CD4-positive, CD25-positive, alpha-beta regulatory T cell (primary cell): ENCODE measurements around the gene DNAJB12. TPM values are rescaled to one million over a fixed set of nuclear protein-coding genes. Genes with fewer than 3 reads are reported as not detected.

ENCODE experiments used
- ATAC-seq, 2 donors: fragments of 150-1000 bp; cut with Tn5 transposase; one replicate each; pipeline ENCODE4 v1.10.0; 2021; ENCODE audit warnings: low read depth in 2 of 2, moderate number of reproducible peaks in 2 of 2, moderate library complexity in 1 of 2
- DNase-seq, 3 donors: peaks; one replicate each; pipeline versions ENCODE4 v3.0.0 to v3.0.0-alpha.2; 2012 to 2022; ENCODE audit warnings: mixed read lengths in 1 of 3
- H3K27ac ChIP-seq: one replicate; pipeline ENCODE4 v1.7.0; 2013; ENCODE audit warnings: mild to moderate bottlenecking, low read length; ENCODE audit not compliant: insufficient read depth, poor library complexity, severe bottlenecking
- H3K27me3 ChIP-seq: one replicate; pipeline ENCODE4 v1.7.0; 2013; ENCODE audit warnings: low read length; ENCODE audit not compliant: control insufficient read depth, insufficient read depth
- H3K36me3 ChIP-seq: one replicate; pipeline ENCODE4 v1.7.0; 2013; ENCODE audit warnings: mild to moderate bottlenecking, low read length, moderate library complexity; ENCODE audit not compliant: control insufficient read depth, insufficient read depth
- H3K4me1 ChIP-seq: 2 replicates; pipeline ENCODE4 v1.7.0; 2013; ENCODE audit warnings: mild to moderate bottlenecking, low read length; ENCODE audit not compliant: insufficient read depth, control insufficient read depth, poor library complexity, severe bottlenecking
- H3K4me3 ChIP-seq: one replicate; pipeline ENCODE4 v1.7.0; 2013; ENCODE audit warnings: low read depth, mild to moderate bottlenecking, low read length, moderate library complexity
- H3K9me3 ChIP-seq, 2 experiments: 1 replicate in 1 of 2; 2 replicates in 1 of 2; pipeline ENCODE4 v1.7.0; 2013; ENCODE audit warnings: low read length in 2 of 2, mild to moderate bottlenecking in 1 of 2, moderate library complexity in 1 of 2; ENCODE audit not compliant: control insufficient read depth in 2 of 2
- H3K27ac Mint-ChIP-seq, 3 donors: one replicate each; pipeline ENCODE4 v1.8.0; 2020 to 2022; ENCODE audit warnings: mild to moderate bottlenecking in 3 of 3, mixed read lengths in 3 of 3, moderate library complexity in 2 of 3
- H3K27me3 Mint-ChIP-seq: one replicate; pipeline ENCODE4 v1.8.0; 2022; ENCODE audit warnings: mild to moderate bottlenecking, mixed read lengths
- H3K36me3 Mint-ChIP-seq: one replicate; pipeline ENCODE4 v1.8.0; 2020; ENCODE audit warnings: mixed read lengths
- H3K4me1 Mint-ChIP-seq, 4 donors: one replicate each; pipeline ENCODE4 v1.8.0; 2020 to 2022; ENCODE audit warnings: mixed read lengths in 4 of 4, mild to moderate bottlenecking in 1 of 4
- H3K4me3 Mint-ChIP-seq, 4 donors: one replicate each; pipeline ENCODE4 v1.8.0; 2020 to 2022; ENCODE audit warnings: mild to moderate bottlenecking in 4 of 4, mixed read lengths in 4 of 4, moderate library complexity in 3 of 4
- H3K9me3 Mint-ChIP-seq, 7 donors: one replicate each; pipeline ENCODE4 v1.8.0; 2020 to 2022; ENCODE audit warnings: mixed read lengths in 7 of 7, mild to moderate bottlenecking in 3 of 7, moderate library complexity in 2 of 7
- polyA plus RNA-seq, 4 donors: library from polyadenylated mRNA; unstranded; fragments of 300-500 nt; fragmentation: Illumina TruSeq; gene quantifications; one replicate each; pipeline ENCODE4 v1.2.3, GENCODE V29; 2021
- total RNA-seq: library from RNA; stranded (reverse); gene quantifications from one replicate; pipeline ENCODE4 v1.2.3, GENCODE V29; 2022

Gene DNAJB12
- total and polyA plus RNA-seq, 5 donors from 2014 or later: 17.8 to 40.2 (median 20.3) TPM

DNA sequence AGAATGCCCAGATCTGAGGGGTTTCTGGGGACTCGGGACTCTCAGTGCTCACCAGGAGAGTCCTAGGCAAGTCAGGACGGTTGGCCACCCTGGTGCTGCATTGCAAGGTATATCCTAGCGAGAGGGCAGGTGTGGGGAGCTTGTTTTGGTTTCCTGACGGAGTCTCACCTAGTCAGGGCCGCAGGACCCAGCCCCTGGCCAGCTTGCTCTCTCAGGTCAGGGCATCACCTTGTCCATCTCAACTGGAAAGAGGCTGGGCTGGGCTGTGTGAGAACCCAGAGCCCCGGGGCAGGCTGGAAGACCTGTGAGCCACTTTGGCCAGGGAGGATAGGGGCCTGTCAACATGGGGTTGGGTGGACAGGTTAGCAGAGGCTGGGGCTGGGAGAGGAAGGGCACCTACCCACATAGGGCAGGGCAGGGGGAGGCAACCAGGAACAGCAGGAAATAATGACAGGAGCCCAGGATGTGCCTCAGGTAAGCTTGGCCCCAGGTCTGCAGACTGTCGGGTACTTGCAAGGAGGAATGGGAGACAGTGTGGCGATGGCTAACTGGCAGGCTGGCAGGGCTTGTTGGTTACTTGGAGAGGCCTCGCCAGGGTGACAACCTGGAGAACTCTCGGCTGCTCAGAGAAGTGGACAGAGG, 31.5 kb downstream of the DNAJB12 start:
- H3K4me1 Mint-ChIP-seq: peaks cover 8 to 80% (median 40%) of the 10 kb centered on the region in 4 donors
- no peak for ATAC-seq
- H3K4me3 Mint-ChIP-seq: no peak overlapping the region
- peaks cover 0 to 2% (median 0%) of the 10 kb centered on the region in 7 donors for H3K9me3 Mint-ChIP-seq
- no peak overlapping the region for H3K4me3 ChIP-seq
- peak overlapping the region; percentile 83 to 96 (median 85) for H3K27ac Mint-ChIP-seq
- no peak for DNase-seq
- H3K27ac ChIP-seq: peak overlapping the region; percentile 71
- H3K36me3 Mint-ChIP-seq: no peaks in the 10 kb centered on the region
- H3K36me3 ChIP-seq: no peaks in the 10 kb centered on the region
- no peaks in the 10 kb centered on the region for H3K9me3 ChIP-seq
- no peaks in the 10 kb centered on the region for H3K27me3 ChIP-seq
- no peaks in the 10 kb centered on the region for H3K27me3 Mint-ChIP-seq
- peaks cover 76% of the 10 kb centered on the region for H3K4me1 ChIP-seq

DNA sequence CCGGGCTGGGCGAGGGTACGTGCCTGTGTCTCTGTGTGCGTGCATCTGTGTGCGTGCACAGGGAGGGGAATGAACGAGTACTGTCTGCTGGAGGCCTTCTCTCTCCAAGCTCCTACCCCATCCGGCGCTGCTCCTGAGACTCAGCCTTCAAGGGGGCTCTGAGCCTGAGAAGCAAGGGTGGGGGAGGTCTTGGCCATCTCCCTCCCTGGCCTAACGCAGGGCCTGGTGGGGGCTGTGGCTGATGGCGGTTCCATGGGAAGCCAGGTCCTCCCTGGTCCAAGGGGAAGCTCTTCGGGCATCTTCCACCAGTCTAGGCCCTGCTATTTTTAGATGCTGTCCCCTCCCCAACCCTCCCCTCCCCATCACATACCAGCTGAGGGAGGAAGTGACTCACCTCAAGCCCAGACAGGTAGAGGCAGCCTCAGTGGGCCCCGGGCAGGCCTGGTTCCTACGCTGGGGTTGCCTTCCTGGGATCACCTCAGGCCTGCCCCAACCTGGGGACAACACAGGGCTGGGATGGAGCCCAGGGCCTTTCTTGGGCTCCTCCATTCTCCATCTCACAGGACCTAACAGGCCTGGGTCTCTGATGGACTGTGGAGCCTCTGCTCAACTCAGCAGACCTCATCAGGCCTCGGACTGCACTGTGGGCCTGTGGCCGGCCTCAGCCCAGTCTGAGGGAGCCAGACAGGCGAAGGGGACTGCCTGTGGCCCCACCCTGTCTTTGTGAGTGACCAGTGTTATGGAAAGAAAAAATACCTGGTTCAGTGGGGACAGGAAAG, 32.2 kb downstream of the DNAJB12 start:
- H3K9me3 Mint-ChIP-seq: peaks cover 0 to 2% (median 0%) of the 10 kb centered on the region in 7 donors
- H3K4me3 ChIP-seq: no peak overlapping the region
- peak overlapping the region in 3 of 4 donors; percentile 47 to 78 (median 61) for H3K4me3 Mint-ChIP-seq
- no peaks in the 10 kb centered on the region for H3K36me3 Mint-ChIP-seq
- H3K4me1 Mint-ChIP-seq: peaks cover 10 to 79% (median 42%) of the 10 kb centered on the region in 4 donors
- no peaks in the 10 kb centered on the region for H3K9me3 ChIP-seq
- no peaks in the 10 kb centered on the region for H3K27me3 Mint-ChIP-seq
- H3K27ac ChIP-seq: peak overlapping the region; percentile 71
- no peaks in the 10 kb centered on the region for H3K27me3 ChIP-seq
- peaks cover 76% of the 10 kb centered on the region for H3K4me1 ChIP-seq
- ATAC-seq: peak; percentile 17 to 43
- peak in 2 of 3 donors; percentile 58 to 66 for DNase-seq
- no peaks in the 10 kb centered on the region for H3K36me3 ChIP-seq
- H3K27ac Mint-ChIP-seq: peak overlapping the region; percentile 85 to 100 (median 96)

DNA sequence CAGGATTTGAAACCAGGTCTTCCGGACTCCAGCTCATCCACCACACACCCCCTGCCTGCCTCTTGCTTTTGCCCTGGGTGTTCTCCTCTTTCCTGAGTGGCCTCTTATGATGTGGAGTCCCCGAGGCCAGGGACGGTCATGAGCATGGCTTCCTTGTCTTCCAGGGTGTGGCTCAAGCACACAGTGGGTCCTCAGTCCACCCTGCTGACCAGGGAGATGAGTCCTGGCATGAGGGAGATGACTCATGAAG, 32.8 kb downstream of the DNAJB12 start:
- Mint-ChIP-seq H3K36me3 (no peaks in the 10 kb centered on the region), H3K27ac (peak overlapping the region; percentile 85 to 100 (median 96)), H3K4me3 (peak overlapping the region in 3 of 4 donors; percentile 24 to 78 (median 61))

DNA sequence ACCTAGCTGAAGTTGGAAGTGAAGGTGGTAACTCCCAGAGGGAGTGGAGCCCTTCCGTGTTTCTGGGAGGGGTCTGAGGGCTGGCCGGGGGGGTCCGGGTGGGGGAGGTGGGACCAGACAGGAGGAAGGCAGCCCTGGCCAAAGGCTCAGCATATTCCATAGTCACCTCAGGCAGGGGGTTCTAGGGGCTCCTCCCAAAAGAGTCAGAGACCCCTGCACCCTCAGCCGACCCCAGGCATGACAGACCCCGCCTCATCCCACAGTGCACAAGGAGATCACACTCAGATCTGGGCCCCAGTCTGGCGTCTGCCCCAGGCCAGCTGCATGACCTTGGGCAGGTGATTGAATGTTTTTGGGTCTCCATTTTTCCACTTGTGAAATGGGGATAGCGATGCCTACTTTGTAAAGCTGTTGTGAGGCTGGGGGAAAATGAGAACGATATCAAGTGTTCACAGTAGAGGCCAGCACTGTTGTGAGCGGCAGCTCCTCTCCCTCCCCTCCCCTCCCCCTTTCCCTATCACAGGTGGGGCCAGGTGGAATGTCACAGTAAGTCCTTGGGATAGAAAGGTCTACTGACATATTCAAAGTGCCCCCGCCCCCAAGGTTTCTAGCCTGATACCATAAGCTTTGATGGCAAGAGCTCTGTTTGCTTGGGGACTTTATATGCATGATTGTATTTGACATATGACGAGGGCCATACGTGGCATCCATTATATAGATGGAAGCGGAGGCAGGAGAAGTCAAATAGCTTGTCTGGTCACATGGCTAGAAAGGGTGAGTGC, 33.3 kb downstream of the DNAJB12 start:
- Mint-ChIP-seq H3K27ac (peak overlapping the region; percentile 90 to 100 (median 98)), H3K9me3 (peaks cover 0 to 2% (median 0%) of the 10 kb centered on the region in 7 donors), H3K4me1 (peaks cover 10 to 80% (median 43%) of the 10 kb centered on the region in 4 donors), H3K4me3 (peak overlapping the region; percentile 15 to 78 (median 52)), H3K36me3 (no peaks in the 10 kb centered on the region), H3K27me3 (no peaks in the 10 kb centered on the region)
- H3K4me3 ChIP-seq: no peak overlapping the region
- H3K9me3 ChIP-seq: no peaks in the 10 kb centered on the region
- ATAC-seq (no peak), DNase-seq (no peak)
- peaks cover 80% of the 10 kb centered on the region for H3K4me1 ChIP-seq
- H3K36me3 ChIP-seq: no peaks in the 10 kb centered on the region
- H3K27ac ChIP-seq: peak overlapping the region; percentile 97
- no peaks in the 10 kb centered on the region for H3K27me3 ChIP-seq

More for the DNA sequence above, 32.8 kb downstream of the DNAJB12 start:
- Mint-ChIP-seq H3K4me1 (peaks cover 12 to 80% (median 46%) of the 10 kb centered on the region in 4 donors), H3K9me3 (peaks cover 0 to 2% (median 0%) of the 10 kb centered on the region in 7 donors), H3K27me3 (no peaks in the 10 kb centered on the region)
- peak overlapping the region; percentile 71 for H3K27ac ChIP-seq
- H3K36me3 ChIP-seq: no peaks in the 10 kb centered on the region
- no peak overlapping the region for H3K4me3 ChIP-seq
- no peak for DNase-seq
- H3K9me3 ChIP-seq: no peaks in the 10 kb centered on the region
- no peak for ATAC-seq
- peaks cover 76% of the 10 kb centered on the region for H3K4me1 ChIP-seq
- H3K27me3 ChIP-seq: no peaks in the 10 kb centered on the region

DNA sequence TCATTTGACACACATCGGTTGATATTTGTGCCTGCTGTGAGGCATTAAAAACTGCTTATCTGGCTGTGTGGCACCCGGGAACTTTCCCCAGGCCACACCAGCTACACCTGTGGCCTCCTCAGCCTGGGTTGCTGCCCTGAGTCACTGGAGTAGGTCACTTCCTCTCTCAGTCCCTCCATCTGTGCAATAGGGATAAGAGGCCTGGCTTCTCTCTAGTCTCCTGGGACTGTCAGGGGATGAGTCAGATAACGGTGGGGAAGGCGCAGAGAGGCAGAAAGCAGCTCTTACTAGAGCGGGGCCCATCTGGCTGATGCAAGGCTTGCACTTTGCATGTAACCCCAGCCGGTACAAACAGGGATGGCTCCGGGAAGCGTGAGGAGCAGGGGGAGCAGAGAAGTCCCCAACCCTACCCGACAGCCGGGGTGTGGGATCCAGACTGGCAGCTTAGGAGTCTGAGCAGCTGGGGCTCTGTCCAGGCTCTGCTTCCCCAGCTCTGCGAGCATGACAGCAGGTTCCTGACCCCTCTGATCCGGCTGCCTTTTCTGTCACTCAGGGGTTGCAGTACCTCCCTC, 34.0 kb downstream of the DNAJB12 start:
- no peaks in the 10 kb centered on the region for H3K36me3 ChIP-seq
- Mint-ChIP-seq H3K9me3 (peaks cover 0 to 2% (median 0%) of the 10 kb centered on the region in 7 donors), H3K4me1 (peaks cover 10 to 84% (median 47%) of the 10 kb centered on the region in 4 donors), H3K36me3 (no peaks in the 10 kb centered on the region), H3K27ac (peak overlapping the region; percentile 90 to 100 (median 98)), H3K4me3 (peak overlapping the region; percentile 79 to 94 (median 86)), H3K27me3 (no peaks in the 10 kb centered on the region)
- peak overlapping the region; percentile 8 for H3K4me3 ChIP-seq
- H3K27ac ChIP-seq: peak overlapping the region; percentile 97
- H3K4me1 ChIP-seq: peaks cover 86% of the 10 kb centered on the region
- no peaks in the 10 kb centered on the region for H3K27me3 ChIP-seq
- DNase-seq: peak in 2 of 3 donors; percentile 55 to 58
- no peaks in the 10 kb centered on the region for H3K9me3 ChIP-seq
- ATAC-seq: peak; percentile 18 to 22

DNA sequence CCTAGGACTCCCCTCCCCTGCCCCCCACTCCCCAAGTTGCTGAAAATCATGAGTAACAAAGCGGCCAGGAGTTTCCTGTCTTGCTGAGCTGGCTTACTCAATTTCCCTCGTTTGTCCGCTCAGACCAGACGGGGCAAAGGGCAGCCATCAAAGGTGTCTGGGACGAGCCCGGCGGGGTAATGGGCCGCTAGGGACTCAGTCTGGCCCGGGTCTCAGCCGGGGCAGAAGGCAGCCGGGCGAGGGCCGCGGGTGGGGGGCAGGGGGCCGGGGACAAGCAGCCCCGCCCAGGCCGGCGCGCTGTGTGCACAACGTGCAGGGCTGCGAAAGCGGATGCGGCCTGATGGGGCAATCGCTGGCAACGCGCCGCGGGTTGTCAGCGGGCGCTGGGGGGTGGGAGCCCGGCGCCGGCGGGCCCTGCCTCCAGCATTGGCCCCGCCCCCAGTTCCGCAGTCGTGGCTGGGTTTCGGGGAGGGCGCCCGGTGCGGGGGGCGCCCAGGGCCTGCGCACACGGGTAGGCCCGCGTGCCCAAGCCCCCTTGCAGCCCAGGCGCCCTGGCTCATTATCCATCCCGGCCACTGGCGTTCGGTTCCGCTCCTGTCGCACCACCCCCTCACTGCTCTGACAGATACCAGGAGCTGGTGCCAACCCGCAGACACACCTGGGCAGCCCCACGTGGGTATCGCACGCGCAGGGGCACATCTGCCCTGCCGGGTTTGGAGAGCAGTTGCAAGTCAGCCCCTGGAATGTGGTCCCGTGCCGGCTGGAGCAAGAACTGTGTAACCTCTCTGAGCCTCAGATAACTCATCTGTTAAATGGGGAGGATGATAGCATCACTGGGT, 35.1 kb downstream of the DNAJB12 start:
- Histone ChIP-seq H3K4me3 (peak overlapping the region; percentile 77), H3K4me1 (peaks cover 89% of the 10 kb centered on the region), H3K36me3 (no peaks in the 10 kb centered on the region), H3K27me3 (no peaks in the 10 kb centered on the region), H3K9me3 (no peaks in the 10 kb centered on the region), H3K27ac (peak overlapping the region; percentile 97)
- Mint-ChIP-seq H3K27me3 (no peaks in the 10 kb centered on the region), H3K9me3 (peaks cover 0 to 2% (median 0%) of the 10 kb centered on the region in 7 donors), H3K4me1 (peaks cover 10 to 89% (median 50%) of the 10 kb centered on the region in 4 donors), H3K36me3 (no peaks in the 10 kb centered on the region), H3K4me3 (peak overlapping the region; percentile 79 to 94 (median 86)), H3K27ac (peak overlapping the region; percentile 90 to 100 (median 98))
- peak; percentile 82 for ATAC-seq
- DNase-seq: peak; percentile 80 to 94 (median 89)
